ENCODE measurements around the gene IDI2. TPM values are rescaled to one million over a fixed set of nuclear protein-coding genes. Genes with fewer than 3 reads are reported as not detected.

Gene IDI2
- polyA plus RNA-seq, 3 donors, result not detected

DNA sequence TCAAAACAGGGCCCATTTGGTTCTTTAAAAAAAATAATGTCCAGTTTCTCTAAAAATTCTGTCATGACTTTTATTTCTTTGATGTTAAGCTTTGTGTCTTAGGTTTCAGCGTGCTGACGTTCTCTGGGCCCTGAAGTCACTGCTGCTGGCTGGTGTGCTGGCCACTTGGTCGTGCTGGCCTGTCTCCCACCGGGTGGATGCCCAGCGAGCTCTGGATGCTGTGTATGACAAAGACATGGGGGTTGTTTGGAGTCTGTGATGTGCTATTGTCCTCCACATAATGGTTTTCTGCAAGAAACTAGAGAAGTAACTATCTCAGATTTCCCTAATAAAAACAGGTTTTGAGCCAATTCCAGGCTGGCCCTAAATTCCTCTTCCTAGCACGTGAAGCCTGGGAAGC lies 9.5 kb upstream of the IDI2 start:
- no peaks in the 10 kb centered on the region for H3K9me3 Mint-ChIP-seq
- H2AFZ ChIP-seq (ENCODE audit: insufficient read depth, low read depth, low read length, poor library complexity, severe bottlenecking), result no peak overlapping the region
- peaks cover 24 to 29% of the 10 kb centered on the region in 2 donors for H3K36me3 Mint-ChIP-seq
- H3K4me2 ChIP-seq (replicated peaks; ENCODE audit: extremely low read depth, low read length, poor library complexity, severe bottlenecking), result no peak overlapping the region
- TF ChIP-seq, protein P1, sequence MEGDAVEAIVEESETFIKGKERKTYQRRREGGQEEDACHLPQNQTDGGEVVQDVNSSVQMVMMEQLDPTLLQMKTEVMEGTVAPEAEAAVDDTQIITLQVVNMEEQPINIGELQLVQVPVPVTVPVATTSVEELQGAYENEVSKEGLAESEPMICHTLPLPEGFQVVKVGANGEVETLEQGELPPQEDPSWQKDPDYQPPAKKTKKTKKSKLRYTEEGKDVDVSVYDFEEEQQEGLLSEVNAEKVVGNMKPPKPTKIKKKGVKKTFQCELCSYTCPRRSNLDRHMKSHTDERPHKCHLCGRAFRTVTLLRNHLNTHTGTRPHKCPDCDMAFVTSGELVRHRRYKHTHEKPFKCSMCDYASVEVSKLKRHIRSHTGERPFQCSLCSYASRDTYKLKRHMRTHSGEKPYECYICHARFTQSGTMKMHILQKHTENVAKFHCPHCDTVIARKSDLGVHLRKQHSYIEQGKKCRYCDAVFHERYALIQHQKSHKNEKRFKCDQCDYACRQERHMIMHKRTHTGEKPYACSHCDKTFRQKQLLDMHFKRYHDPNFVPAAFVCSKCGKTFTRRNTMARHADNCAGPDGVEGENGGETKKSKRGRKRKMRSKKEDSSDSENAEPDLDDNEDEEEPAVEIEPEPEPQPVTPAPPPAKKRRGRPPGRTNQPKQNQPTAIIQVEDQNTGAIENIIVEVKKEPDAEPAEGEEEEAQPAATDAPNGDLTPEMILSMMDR (IDR thresholded peaks at IDR 0.05), result no peak
- H3K4me1 ChIP-seq (ENCODE audit: control insufficient read depth in 1 of 2, insufficient read depth in 2 of 2, low read length in 2 of 2), result no peaks in the 10 kb centered on the region
- H3K27ac Mint-ChIP-seq, result no peak overlapping the region
- no peak overlapping the region for H3K4me3 Mint-ChIP-seq
- no peaks in the 10 kb centered on the region for H3K9me3 ChIP-seq (replicated peaks in 1 of 2; ENCODE audit: control insufficient read depth in 1 of 2, insufficient read depth in 1 of 2, low read length in 2 of 2)
- H3K27me3 ChIP-seq (ENCODE audit: control insufficient read depth in 2 of 2, insufficient read depth in 2 of 2, low read length in 2 of 2), result no peaks in the 10 kb centered on the region
- H3K79me2 ChIP-seq (ENCODE audit: insufficient read depth, low read length), result no peaks in the 10 kb centered on the region
- H3K9ac ChIP-seq (ENCODE audit: insufficient read depth, low read length, poor library complexity, severe bottlenecking), result no peak overlapping the region
- intact Hi-C loops (cut with micrococcal nuclease), result no loop called here
- H3K27ac ChIP-seq (ENCODE audit: low read depth in 1 of 2, low read length in 2 of 2), result no peak overlapping the region
- H3K4me1 Mint-ChIP-seq, result no peaks in the 10 kb centered on the region
- 93% methylated on average over 4 of the region's 6 CpGs for WGBS (ENCODE audit: insufficient coverage)
- peaks cover 0 to 2% (median 0%) of the 10 kb centered on the region in 3 donors for H3K27me3 Mint-ChIP-seq (ENCODE audit: low read depth in 3 of 3)
- H3K4me3 ChIP-seq (replicated peaks in 1 of 3; ENCODE audit: low read depth in 2 of 3, low read length in 3 of 3), result no peak overlapping the region
- peaks cover 15 to 38% of the 10 kb centered on the region in 2 donors for H3K36me3 ChIP-seq (replicated peaks in 1 of 2; ENCODE audit: control insufficient read depth in 1 of 2, insufficient read depth in 2 of 2, low read length in 2 of 2)
- H4K20me1 ChIP-seq (ENCODE audit: insufficient read depth, low read length), result peaks cover 1% of the 10 kb centered on the region
- DNase-seq, result no peak

DNA sequence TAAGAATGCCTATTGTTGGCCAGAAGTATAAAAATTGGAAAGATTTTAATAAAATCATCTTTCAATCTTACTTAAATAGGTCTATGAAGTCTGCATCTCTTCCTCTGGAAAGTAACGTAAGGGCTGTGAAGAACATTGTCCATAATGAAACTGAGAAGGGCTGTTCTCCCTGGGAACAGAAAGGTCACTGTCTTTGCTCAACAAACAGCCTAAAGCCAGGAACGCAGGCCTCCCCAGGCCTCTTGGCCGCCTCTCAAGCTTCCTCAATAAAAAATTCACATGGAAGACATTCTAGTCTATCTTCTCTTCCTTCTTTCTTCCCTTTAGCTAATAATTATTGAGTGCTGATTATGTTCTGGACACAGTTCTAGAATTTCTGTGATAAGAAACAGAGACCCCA lies 9.1 kb upstream of the IDI2 start:
- Histone ChIP-seq H2AFZ (ENCODE audit: insufficient read depth, low read depth, low read length, poor library complexity, severe bottlenecking) (no peak overlapping the region), H3K4me2 (replicated peaks; ENCODE audit: extremely low read depth, low read length, poor library complexity, severe bottlenecking) (no peak overlapping the region), H4K20me1 (ENCODE audit: insufficient read depth, low read length) (no peaks in the 10 kb centered on the region), H3K36me3 (replicated peaks in 1 of 2; ENCODE audit: control insufficient read depth in 1 of 2, insufficient read depth in 2 of 2, low read length in 2 of 2) (peaks cover 12 to 34% of the 10 kb centered on the region in 2 donors), H3K4me3 (replicated peaks in 1 of 3; ENCODE audit: low read depth in 2 of 3, low read length in 3 of 3) (no peak overlapping the region), H3K27me3 (ENCODE audit: control insufficient read depth in 2 of 2, insufficient read depth in 2 of 2, low read length in 2 of 2) (no peaks in the 10 kb centered on the region), H3K79me2 (ENCODE audit: insufficient read depth, low read length) (no peaks in the 10 kb centered on the region), H3K4me1 (ENCODE audit: control insufficient read depth in 1 of 2, insufficient read depth in 2 of 2, low read length in 2 of 2) (no peaks in the 10 kb centered on the region), H3K9me3 (replicated peaks in 1 of 2; ENCODE audit: control insufficient read depth in 1 of 2, insufficient read depth in 1 of 2, low read length in 2 of 2) (no peaks in the 10 kb centered on the region), H3K27ac (ENCODE audit: low read depth in 1 of 2, low read length in 2 of 2) (no peak overlapping the region), H3K9ac (ENCODE audit: insufficient read depth, low read length, poor library complexity, severe bottlenecking) (no peak overlapping the region)
- Mint-ChIP-seq H3K4me1 (no peaks in the 10 kb centered on the region), H3K36me3 (peaks cover 21 to 25% of the 10 kb centered on the region in 2 donors), H3K4me3 (no peak overlapping the region), H3K27ac (peak overlapping the region in 1 of 7 donors; percentile 27), H3K27me3 (ENCODE audit: low read depth in 3 of 3) (peaks cover 0 to 2% (median 0%) of the 10 kb centered on the region in 3 donors), H3K9me3 (no peaks in the 10 kb centered on the region)
- WGBS (ENCODE audit: insufficient coverage), result no CpG with 5 or more reads among the region's 3 CpGs
- intact Hi-C loops (cut with micrococcal nuclease), result no loop called here
- DNase-seq, result no peak
- TF ChIP-seq, protein P1 (IDR thresholded peaks at IDR 0.05), result no peak

Data from CD14-positive monocyte (primary cell).